GM19025 (cell line): ENCODE results near the gene AKAP13.
"Not testable (repeated sequence)": the region's sequence is repeated elsewhere in the genome, so short reads cannot be mapped to it uniquely, and the experiment has no call there.

Experiments used
- ATAC-seq: cut with Tn5 transposase; IDR thresholded peaks from one replicate; pipeline ENCODE4 v1.9.1; 2021; ENCODE audit warnings: mild to moderate bottlenecking, low read depth, moderate library complexity; ENCODE audit not compliant: unreplicated experiment

AKAP13 gene

GRCh38 chr15:85348048-85348766 is 32.2 kb upstream of the AKAP13 start:
- not testable (repeated sequence) for ATAC-seq

GRCh38 chr15:85349062-85349461 is 31.3 kb upstream of the AKAP13 start:
- not testable (repeated sequence) for ATAC-seq

GRCh38 chr15:85350395-85350794 is 30.0 kb upstream of the AKAP13 start:
- no peak for ATAC-seq

GRCh38 chr15:85351501-85351900 is 28.9 kb upstream of the AKAP13 start:
- not testable (repeated sequence) for ATAC-seq

GRCh38 chr15:85351965-85352364 is 28.4 kb upstream of the AKAP13 start:
- no peak for ATAC-seq

- ATAC-seq: no peak
These were observed 26.9 kb upstream of the AKAP13 start for GRCh38 chr15:85353516-85353915.

GRCh38 chr15:85354461-85354860 is 25.9 kb upstream of the AKAP13 start:
- ATAC-seq: no peak

- no peak for ATAC-seq
These were observed 25.5 kb upstream of the AKAP13 start for GRCh38 chr15:85354948-85355347.

GRCh38 chr15:85356276-85356675 is 24.1 kb upstream of the AKAP13 start:
- ATAC-seq: no peak

GRCh38 chr15:85361323-85361722 is 19.1 kb upstream of the AKAP13 start:
- peak; percentile 66 for ATAC-seq

- no peak for ATAC-seq
These were observed 17.8 kb upstream of the AKAP13 start for GRCh38 chr15:85362436-85363081.

- ATAC-seq: no peak
These were observed 14.4 kb upstream of the AKAP13 start for GRCh38 chr15:85365980-85366379.

- ATAC-seq: no peak
These were observed 12.7 kb upstream of the AKAP13 start for GRCh38 chr15:85367741-85368140.

GRCh38 chr15:85374831-85375230 is 5.6 kb upstream of the AKAP13 start:
- ATAC-seq: no peak

GRCh38 chr15:85377269-85377668 is 3.1 kb upstream of the AKAP13 start:
- ATAC-seq: no peak

GRCh38 chr15:85377986-85378385 is 2.4 kb upstream of the AKAP13 start:
- no peak for ATAC-seq

- ATAC-seq: no peak
These were observed 836 bp upstream of the AKAP13 start for GRCh38 chr15:85379403-85380131.

GRCh38 chr15:85380812-85381642 is 624 bp downstream of the AKAP13 start:
- peak; percentile 33 for ATAC-seq

- no peak for ATAC-seq
These were observed 1.7 kb downstream of the AKAP13 start for GRCh38 chr15:85381850-85382751.

- no peak for ATAC-seq
These were observed 2.5 kb downstream of the AKAP13 start for GRCh38 chr15:85382942-85383341.
